ENCODE data around the gene FAF1.

DNA sequence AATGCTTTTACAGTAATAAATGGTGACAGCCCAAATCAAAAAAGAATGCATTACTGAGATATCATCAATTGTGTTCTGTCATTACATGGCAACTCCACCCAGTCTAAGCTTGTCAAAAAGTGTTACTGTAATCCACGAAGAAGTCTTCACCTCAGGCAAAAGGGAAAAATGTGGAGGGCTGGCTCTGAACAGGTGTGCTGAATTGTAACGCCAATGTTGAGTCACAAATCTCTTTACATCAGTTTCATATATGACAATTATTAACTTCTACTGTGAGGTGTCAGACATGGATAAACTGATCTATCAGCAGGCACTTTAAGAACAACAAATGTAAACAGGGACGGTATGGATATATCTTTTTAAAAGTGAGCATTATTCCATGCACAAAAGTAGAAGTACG, 438.4 kb downstream of the FAF1 start:
- TF ChIP-seq CTCF (IDR thresholded peaks at IDR 0.05; ENCODE audit: control extremely low read depth in 1 of 3, insufficient read depth in 1 of 3, low read depth in 1 of 3, low read length in 3 of 3): no peak
- no peak for TF ChIP-seq POLR2A (IDR thresholded peaks at IDR 0.05; ENCODE audit: control extremely low read depth in 1 of 2, low read depth in 2 of 2, low read length in 2 of 2)
- TF ChIP-seq SIN3A (conservative IDR thresholded peaks at IDR 0.05 in 1 of 2, IDR thresholded peaks at IDR 0.05 in 1 of 2; ENCODE audit: low read depth in 1 of 2, low read length in 2 of 2): no peak
- TF ChIP-seq, protein P1, sequence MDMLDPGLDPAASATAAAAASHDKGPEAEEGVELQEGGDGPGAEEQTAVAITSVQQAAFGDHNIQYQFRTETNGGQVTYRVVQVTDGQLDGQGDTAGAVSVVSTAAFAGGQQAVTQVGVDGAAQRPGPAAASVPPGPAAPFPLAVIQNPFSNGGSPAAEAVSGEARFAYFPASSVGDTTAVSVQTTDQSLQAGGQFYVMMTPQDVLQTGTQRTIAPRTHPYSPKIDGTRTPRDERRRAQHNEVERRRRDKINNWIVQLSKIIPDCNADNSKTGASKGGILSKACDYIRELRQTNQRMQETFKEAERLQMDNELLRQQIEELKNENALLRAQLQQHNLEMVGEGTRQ (IDR thresholded peaks at IDR 0.05; ENCODE audit: low read length): no peak
- TF ChIP-seq MAFK (IDR thresholded peaks at IDR 0.05; ENCODE audit: low read depth, low read length): no peak
- TF ChIP-seq MAX (IDR thresholded peaks at IDR 0.05): no peak
- no peak for TF ChIP-seq RXRA (IDR thresholded peaks at IDR 0.05; ENCODE audit: insufficient read depth, low read depth, low read length)
- no peak for TF ChIP-seq CHD2 (IDR thresholded peaks at IDR 0.05; ENCODE audit: low read length)
- TF ChIP-seq POLR2AphosphoS5 (IDR thresholded peaks at IDR 0.05; ENCODE audit: low read depth, low read length): no peak
- TF ChIP-seq SUZ12 (IDR thresholded peaks at IDR 0.05; ENCODE audit: low read length): no peak
- no peak for TF ChIP-seq CEBPB (IDR thresholded peaks at IDR 0.05; ENCODE audit: low read depth, low read length)
- TF ChIP-seq EP300 (IDR thresholded peaks at IDR 0.05; ENCODE audit: borderline replicate concordance in 1 of 2, low read depth in 2 of 2, low read length in 2 of 2): no peak
- TF ChIP-seq TAF1 (IDR thresholded peaks at IDR 0.05; ENCODE audit: low read depth, low read length): no peak

Data from H1 (cell line).